Uterus (tissue), 2 donors: ENCODE measurements around the gene CPNE1.

Source experiments
- POLR2A ChIP-seq, 2 donors: fragments of 450-650 bp; IDR thresholded peaks; one replicate each; pipeline ENCODE4 v1.6.1; 2016; ENCODE audit warnings: antibody characterized with exemption in 2 of 2, mild to moderate bottlenecking in 1 of 2, moderate library complexity in 1 of 2
- TF ChIP-seq, protein P1 (sequence below), 4 experiments: fragments of 200-600 bp in 2 of 4; fragments of 450-650 bp in 2 of 4; sonication (generic) in 2 of 4; IDR thresholded peaks; one replicate each; pipeline ENCODE4 v1.5.1; 2016 to 2019; ENCODE audit warnings: antibody characterized with exemption in 4 of 4, mild to moderate bottlenecking in 2 of 4, moderate library complexity in 1 of 4

DNA sequence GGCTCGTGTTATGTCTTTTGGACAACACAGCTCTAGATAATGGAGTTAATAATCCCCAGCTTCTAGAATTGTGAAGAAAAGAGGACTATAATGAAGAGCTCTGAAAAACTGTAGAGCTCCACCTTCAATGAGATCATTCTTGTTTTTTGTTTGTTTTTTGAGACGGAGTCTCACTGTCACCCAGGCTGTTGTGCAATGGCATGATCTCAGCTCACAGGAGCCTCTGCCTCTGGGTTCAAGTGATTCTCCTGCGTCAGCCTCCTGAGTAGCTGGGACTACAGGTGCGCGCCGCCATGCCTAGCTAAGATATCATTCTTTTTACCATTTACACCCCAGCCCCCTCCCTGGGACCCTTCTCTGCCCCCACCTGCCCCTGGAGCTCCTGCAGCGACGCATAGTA lies 86.2 kb downstream of the CPNE1 start:
- no peak for TF ChIP-seq POLR2A (IDR thresholded peaks at IDR 0.05)
- TF ChIP-seq, protein P1, sequence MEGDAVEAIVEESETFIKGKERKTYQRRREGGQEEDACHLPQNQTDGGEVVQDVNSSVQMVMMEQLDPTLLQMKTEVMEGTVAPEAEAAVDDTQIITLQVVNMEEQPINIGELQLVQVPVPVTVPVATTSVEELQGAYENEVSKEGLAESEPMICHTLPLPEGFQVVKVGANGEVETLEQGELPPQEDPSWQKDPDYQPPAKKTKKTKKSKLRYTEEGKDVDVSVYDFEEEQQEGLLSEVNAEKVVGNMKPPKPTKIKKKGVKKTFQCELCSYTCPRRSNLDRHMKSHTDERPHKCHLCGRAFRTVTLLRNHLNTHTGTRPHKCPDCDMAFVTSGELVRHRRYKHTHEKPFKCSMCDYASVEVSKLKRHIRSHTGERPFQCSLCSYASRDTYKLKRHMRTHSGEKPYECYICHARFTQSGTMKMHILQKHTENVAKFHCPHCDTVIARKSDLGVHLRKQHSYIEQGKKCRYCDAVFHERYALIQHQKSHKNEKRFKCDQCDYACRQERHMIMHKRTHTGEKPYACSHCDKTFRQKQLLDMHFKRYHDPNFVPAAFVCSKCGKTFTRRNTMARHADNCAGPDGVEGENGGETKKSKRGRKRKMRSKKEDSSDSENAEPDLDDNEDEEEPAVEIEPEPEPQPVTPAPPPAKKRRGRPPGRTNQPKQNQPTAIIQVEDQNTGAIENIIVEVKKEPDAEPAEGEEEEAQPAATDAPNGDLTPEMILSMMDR (IDR thresholded peaks at IDR 0.05), result no peak
